PC-9 (cell line): ENCODE results near the gene DNAJC13.

ENCODE experiments used
- CTCF ChIP-seq: fragments of 200-600 bp; sonication (generic); conservative IDR thresholded peaks from 2 replicates; pipeline ENCODE4 v1.6.1; 2017; ENCODE audit warnings: mixed run types, antibody characterized with exemption, mild to moderate bottlenecking, moderate library complexity
- EZH2 ChIP-seq: fragments of 200-600 bp; sonication (generic); IDR thresholded peaks from 2 replicates; pipeline ENCODE4 v1.8.0; 2017; ENCODE audit warnings: antibody characterized with exemption, low read depth

- TF ChIP-seq CTCF (no peak), EZH2 (no peak)
Observed at GRCh38 chr3:132417695-132418411, 551 bp downstream of the DNAJC13 start.
